Activated CD4-positive, alpha-beta T cell treated with anti-CD3 and anti-CD28 coated beads for 1 hour (primary cell): ENCODE results near the gene TMEM165.

Experiments
- DNase-seq: peaks from one replicate; pipeline ENCODE4 v3.0.0-alpha.2; 2020

The TMEM165 gene

DNA sequence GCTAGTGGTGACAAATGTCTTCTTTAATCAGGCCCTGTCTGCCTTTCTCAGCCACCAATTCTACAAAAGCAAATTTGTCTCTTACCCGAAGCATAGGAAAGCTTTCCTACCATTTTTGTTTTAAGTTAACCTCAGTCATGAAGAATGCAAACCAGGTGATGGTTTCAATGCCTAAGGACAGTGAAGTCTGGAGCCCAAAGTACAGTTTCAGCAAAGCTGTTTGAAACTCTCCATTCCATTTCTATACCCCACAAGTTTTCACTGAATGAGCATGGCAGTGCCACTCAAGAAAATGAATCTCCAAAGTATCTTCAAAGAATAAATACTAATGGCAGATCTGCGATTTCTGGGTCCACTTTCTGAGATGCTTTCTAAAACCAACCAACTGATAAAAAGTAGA is 25.8 kb upstream of the TMEM165 start:
- no peak for DNase-seq

- DNase-seq, result no peak
These were observed 23.5 kb upstream of the TMEM165 start for GRCh38 chr4:55372259-55372658.

GRCh38 chr4:55373461-55373860 is 22.3 kb upstream of the TMEM165 start:
- no peak for DNase-seq

DNA sequence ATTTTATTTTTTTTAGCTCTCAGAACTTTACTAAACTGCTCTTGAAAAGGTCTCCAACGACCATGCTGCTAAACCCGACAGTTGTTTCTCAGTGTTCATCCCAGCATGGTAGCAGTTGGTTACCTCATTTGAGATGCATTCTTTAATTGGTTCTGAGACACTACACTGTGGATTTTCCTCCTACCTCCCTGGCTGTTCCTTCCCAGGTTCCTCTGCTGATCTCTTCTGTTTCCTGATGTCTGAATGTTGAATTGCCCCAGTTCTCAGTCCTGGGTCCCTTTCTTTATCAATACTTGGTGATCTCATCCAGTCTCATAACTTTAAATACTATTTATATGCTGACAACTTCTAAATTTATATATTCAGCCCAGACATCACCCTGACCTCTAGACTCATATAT is 19.1 kb upstream of the TMEM165 start:
- DNase-seq, result no peak

GRCh38 chr4:55378617-55379467 is 16.9 kb upstream of the TMEM165 start:
- no peak for DNase-seq

- DNase-seq, result no peak
These were observed 15.2 kb upstream of the TMEM165 start for GRCh38 chr4:55380576-55380975.

DNA sequence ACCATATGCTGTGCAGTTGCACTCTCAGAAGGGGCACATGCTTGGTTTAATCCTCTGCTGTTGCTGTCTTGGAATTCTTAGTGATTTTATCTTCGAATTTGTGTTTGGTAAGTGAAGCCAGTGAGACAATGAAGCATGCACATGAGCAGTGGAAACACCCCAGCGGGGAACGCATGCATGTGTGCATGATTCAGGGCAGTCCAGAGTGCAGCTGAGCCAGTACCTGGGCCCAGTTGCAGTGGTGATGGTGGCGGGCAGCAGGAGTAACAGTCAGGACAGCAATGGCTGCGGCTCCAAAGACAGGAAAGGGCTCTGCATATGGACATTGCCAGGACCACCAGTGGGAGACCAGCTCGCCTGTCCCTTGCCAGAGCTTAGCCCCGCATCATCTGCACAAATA is 14.3 kb upstream of the TMEM165 start:
- DNase-seq, result no peak

GRCh38 chr4:55382488-55383003 is 13.2 kb upstream of the TMEM165 start:
- no peak for DNase-seq

- DNase-seq, result no peak
These were observed 10.5 kb upstream of the TMEM165 start for GRCh38 chr4:55385201-55385649.

GRCh38 chr4:55386073-55386472 is 9.7 kb upstream of the TMEM165 start:
- DNase-seq, result no peak

GRCh38 chr4:55386840-55387239 is 8.9 kb upstream of the TMEM165 start:
- DNase-seq, result no peak

DNA sequence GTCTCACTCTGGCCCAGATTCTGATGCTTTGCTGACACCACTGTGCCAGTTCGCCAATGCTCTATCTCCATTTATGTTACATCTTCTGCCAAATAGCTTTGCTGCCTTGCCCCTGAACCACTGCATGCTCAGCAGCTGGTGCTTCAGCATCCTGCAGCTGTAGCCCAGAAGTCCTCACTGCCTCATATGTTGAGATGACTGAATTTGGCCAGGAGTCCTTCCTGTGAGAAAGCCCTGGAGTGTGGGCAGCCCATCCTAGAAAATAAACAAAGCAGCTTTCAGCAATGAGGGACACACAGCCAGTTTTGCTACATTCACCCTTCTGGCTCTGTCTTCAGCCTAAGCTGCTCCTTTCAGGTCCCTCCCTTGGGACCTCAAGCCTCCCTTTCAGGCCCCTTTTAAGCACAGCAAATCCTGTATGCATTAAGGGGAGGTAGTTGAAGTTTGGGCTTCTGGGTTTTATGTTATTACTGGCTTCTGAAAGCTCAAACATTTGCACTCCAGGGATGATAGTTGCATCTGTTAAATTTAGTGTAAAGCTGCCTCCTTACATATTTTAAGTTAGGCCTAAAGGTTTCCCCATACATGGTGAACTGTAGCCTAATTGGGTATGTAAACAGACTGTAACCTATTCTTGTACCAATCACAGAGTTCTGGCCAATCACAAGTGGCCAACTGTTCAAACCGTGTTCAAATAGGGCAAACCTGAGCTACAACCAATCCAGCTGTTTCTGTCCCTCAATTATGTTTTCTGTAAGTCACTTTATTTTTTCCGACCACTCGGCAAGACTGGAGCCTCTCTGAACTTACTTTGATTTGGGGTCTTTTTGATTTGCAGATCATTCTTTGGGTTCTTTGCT is 2.1 kb upstream of the TMEM165 start:
- DNase-seq, result no peak

- no peak for DNase-seq
These were observed 584 bp upstream of the TMEM165 start for GRCh38 chr4:55395218-55395528.

- peak; percentile 12 for DNase-seq
These were observed 760 bp downstream of the TMEM165 start for GRCh38 chr4:55396308-55397125.

DNA sequence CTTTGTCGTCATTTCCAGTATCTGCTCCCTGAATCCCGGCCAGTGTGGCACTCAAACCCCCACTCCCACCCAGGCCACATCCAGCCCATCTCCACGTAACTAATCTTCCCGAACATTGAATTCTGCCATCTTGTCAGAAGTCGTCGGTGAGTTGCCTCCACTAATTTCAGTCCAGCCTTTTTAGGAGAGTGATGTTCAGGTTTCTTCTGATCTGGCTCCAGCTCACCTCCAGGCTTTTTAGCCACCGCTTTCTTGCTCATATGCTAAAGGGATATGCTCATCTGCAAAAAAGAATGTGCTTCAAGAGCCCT is 1.3 kb downstream of the TMEM165 start:
- DNase-seq, result no peak

- DNase-seq, result no peak
These were observed 2.0 kb downstream of the TMEM165 start for GRCh38 chr4:55397520-55398321.

DNA sequence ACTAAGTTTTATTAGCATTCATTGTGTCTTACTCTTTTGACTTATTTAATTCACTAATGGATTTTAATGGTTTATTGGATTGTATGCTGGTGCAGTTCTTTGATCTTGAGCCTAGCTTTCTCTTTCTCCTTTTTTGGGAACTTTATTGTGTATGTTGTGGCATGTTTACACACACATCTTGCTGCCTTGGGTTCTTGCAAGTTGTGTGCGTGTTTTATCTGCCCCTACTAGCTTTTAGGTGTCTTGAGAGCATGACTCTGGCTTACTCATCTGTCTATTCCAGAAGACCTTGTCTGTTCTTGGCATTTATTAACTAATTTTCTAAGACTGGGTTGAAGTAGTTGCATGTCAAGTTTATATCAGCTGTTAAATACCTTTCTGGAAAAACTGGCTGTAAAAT is 2.7 kb downstream of the TMEM165 start:
- DNase-seq, result no peak

GRCh38 chr4:55398966-55399365 is 3.2 kb downstream of the TMEM165 start:
- no peak for DNase-seq

DNA sequence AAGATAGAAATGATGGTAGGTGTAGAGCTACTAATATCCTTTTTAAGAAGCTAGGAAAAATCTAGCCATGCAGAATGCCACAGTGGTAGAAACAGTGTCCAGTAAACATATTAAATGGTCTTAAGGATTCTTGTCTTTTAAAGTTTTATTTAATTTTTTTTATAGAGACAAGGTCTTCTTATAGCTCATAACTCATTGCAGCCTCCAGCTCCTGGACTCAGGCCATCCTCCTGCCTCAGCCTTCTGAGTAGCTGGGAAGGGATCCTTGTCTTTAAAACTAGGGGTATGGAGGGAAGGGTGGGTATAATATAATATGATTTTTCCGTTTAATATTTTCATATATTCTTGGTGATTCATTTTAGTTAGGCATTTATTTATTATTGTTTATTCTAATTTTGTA is 3.8 kb downstream of the TMEM165 start:
- no peak for DNase-seq

GRCh38 chr4:55405073-55405472 is 9.3 kb downstream of the TMEM165 start:
- DNase-seq, result no peak

- no peak for DNase-seq
These were observed 10.8 kb downstream of the TMEM165 start for GRCh38 chr4:55406545-55406944.

GRCh38 chr4:55407119-55407518 is 11.4 kb downstream of the TMEM165 start:
- no peak for DNase-seq
